Panc1 (cell line): ENCODE results near the gene MYO7A. TPM values are rescaled to one million over a fixed set of nuclear protein-coding genes. Genes with fewer than 3 reads are reported as not detected.
A peak's percentile ranks its signal among the peaks of the same experiment; 100 is the strongest.

Experiments
- ATAC-seq: fragments of 200-7000 bp; cut with Tn5 transposase; 2 replicates; pipeline ENCODE4 v1.9.1; 2020; ENCODE audit warnings: mild to moderate bottlenecking, moderate library complexity
- BruUV-seq: library from RNA; stranded (reverse); fragments of 400-500 nt; replicated peaks from 2 replicates; lab custom pipeline; 2021; lab: Mats Ljungman, UMichigan
- CTCF ChIA-PET: fragments of 300-600 bp; sonication (Branson Sonifier 250); formaldehyde crosslinking; loops from one replicate; lab custom pipeline; 2022; ENCODE audit warnings: antibody characterized with exemption; lab: Charles Lee
- POLR2A ChIA-PET: fragments of 300-600 bp; sonication (Branson Sonifier 250); formaldehyde crosslinking; loops from one replicate; lab custom pipeline; 2022; ENCODE audit warnings: antibody characterized with exemption; lab: Charles Lee
- DNase-seq: peaks from one replicate; pipeline ENCODE4 v3.0.0-alpha.2; 2010; ENCODE audit warnings: low read depth, low spot score
- H3K27ac ChIP-seq: 2 replicates; pipeline ENCODE4 v1.5.1; 2011; ENCODE audit warnings: mild to moderate bottlenecking, low read length, inconsistent platforms
- H3K27me3 ChIP-seq: fragments of 200-500 bp; sonication (Bioruptor generic); 2 replicates; pipeline ENCODE4 v1.6.0; 2014; ENCODE audit warnings: low read length, inconsistent platforms; ENCODE audit not compliant: control insufficient read depth, insufficient read depth
- H3K36me3 ChIP-seq: fragments of 200-500 bp; sonication (Bioruptor generic); 2 replicates; pipeline ENCODE4 v1.5.1; 2014; ENCODE audit warnings: inconsistent platforms, mild to moderate bottlenecking, low read length, moderate library complexity; ENCODE audit not compliant: control insufficient read depth, insufficient read depth
- H3K4me1 ChIP-seq: 2 replicates; pipeline ENCODE4 v1.5.1; 2011; ENCODE audit warnings: inconsistent platforms, mild to moderate bottlenecking, low read length, moderate library complexity; ENCODE audit not compliant: control insufficient read depth, insufficient read depth
- H3K4me3 ChIP-seq, 2 experiments: 2 replicates each; pipeline ENCODE4 v1.5.1; 2011 to 2012; ENCODE audit warnings: low read depth in 2 of 2, low read length in 2 of 2, mild to moderate bottlenecking in 2 of 2, inconsistent platforms in 1 of 2, moderate library complexity in 1 of 2
- H3K9me3 ChIP-seq: fragments of 200-500 bp; sonication (Bioruptor generic); 2 replicates; pipeline ENCODE4 v1.5.1; 2014; ENCODE audit warnings: low read depth, mild to moderate bottlenecking, inconsistent platforms, low read length, moderate library complexity; ENCODE audit not compliant: control insufficient read depth, insufficient read depth
- CTCF ChIP-seq: fragments of 450-650 bp; IDR thresholded peaks from 2 replicates; pipeline ENCODE4 v1.5.1; 2017; ENCODE audit warnings: mild to moderate bottlenecking
- POLR2AphosphoS5 ChIP-seq: IDR thresholded peaks from 2 replicates; pipeline ENCODE4 v1.6.1; 2012; ENCODE audit warnings: mild to moderate bottlenecking, low read depth, low read length, moderate library complexity
- REST ChIP-seq, 2 experiments: IDR thresholded peaks; 2 replicates each; pipeline ENCODE4 v1.6.1; 2011 to 2012; ENCODE audit warnings: low read depth in 2 of 2, control low read depth in 1 of 2, low read length in 1 of 2, mild to moderate bottlenecking in 1 of 2, moderate library complexity in 1 of 2; ENCODE audit not compliant: insufficient read depth in 1 of 2
- SIN3A ChIP-seq: IDR thresholded peaks from 2 replicates; pipeline ENCODE4 v1.6.1; 2012; ENCODE audit warnings: low read depth, mild to moderate bottlenecking, low read length, moderate library complexity, borderline replicate concordance; ENCODE audit not compliant: insufficient read depth
- TCF7L2 ChIP-seq: IDR thresholded peaks from 2 replicates; pipeline ENCODE4 v1.6.1; 2011; ENCODE audit warnings: mild to moderate bottlenecking, low read depth, low read length, inconsistent platforms
- in situ Hi-C: cut with HindIII; loops from 2 replicates; pipeline ENCODE4 v1.10.0; 2016; ENCODE audit warnings: low sequenced_read_pairs, low pct_unique_long_range_greater_than_20kb
- intact Hi-C: fragments of 100-400 bp; cut with micrococcal nuclease; formaldehyde crosslinking; loops from one replicate; pipeline ENCODE4 v1.10.0; 2022; ENCODE audit not compliant: unreplicated experiment
- total RNA-seq: library from RNA; stranded (reverse); gene quantifications from one replicate; pipeline ENCODE4 v1.2.1, GENCODE V29; 2021; ENCODE audit not compliant: unreplicated experiment

MYO7A gene
- total RNA-seq, 1 experiment from 2014 or later = 1.3 TPM

DNA sequence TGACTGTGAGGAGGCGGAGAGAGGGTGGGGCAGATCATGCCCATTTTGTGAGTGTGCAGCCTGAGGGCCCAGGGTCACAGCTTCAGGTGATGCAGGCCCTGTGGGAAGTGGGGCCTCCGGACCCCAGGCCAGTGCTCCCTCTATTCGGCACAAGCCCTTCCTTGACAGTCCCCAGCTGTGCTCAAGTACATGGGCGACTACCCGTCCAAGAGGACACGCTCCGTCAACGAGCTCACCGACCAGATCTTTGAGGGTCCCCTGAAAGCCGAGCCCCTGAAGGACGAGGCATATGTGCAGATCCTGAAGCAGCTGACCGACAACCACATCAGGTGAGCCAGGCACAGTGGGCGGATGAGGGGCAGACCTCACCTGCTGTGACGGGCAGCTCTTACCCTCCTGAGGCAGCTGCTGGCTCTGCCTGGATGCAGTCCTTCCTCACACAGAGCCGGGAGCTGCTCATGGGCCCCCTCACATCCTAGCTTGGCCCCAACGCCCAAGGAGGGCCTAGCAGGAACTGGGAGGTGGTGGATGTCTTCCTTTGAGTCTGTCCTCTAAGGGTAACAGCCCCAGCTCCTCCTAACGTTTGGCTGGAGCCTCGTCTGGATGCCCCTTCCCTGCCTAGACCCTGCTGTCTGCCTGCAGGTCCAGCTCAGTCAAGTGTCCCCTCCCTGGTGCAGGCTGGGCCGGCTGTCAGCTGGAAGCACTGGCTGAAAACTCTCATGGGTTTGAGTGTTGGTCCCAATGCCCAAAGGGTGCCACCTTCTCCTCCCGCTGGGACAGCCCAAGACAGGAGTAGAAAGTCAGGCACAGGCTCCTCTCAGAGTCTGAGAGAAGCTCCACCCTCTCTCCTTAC lies 76.1 kb downstream of the MYO7A start:
- no TSS peak for BruUV-seq
- H3K27ac ChIP-seq = no peak overlapping the region
- TF ChIP-seq REST (IDR thresholded peaks at IDR 0.05; ENCODE audit: insufficient read depth in 1 of 2, low read depth in 2 of 2, low read length in 1 of 2) = no peak
- no peak for TF ChIP-seq CTCF
- TF ChIP-seq TCF7L2 = no peak
- TF ChIP-seq POLR2AphosphoS5 = no peak
- no peak for TF ChIP-seq SIN3A
- POLR2A ChIA-PET = no interaction called here
- H3K9me3 ChIP-seq = no peaks in the 10 kb centered on the region
- in situ Hi-C loops = no loop called here
- CTCF ChIA-PET = interaction anchor here (1.0 kb wide), 1 partner anchor 9 kb away, joined by 3 read pairs; no protein-coding TSS in a partner anchor
- intact Hi-C loops = no loop called here
- H3K27me3 ChIP-seq = no peaks in the 10 kb centered on the region
- DNase-seq (no peak), ATAC-seq (peak; percentile 27)
- H3K4me3 ChIP-seq = no peak overlapping the region
- H3K4me1 ChIP-seq = no peaks in the 10 kb centered on the region
- no peaks in the 10 kb centered on the region for H3K36me3 ChIP-seq

DNA sequence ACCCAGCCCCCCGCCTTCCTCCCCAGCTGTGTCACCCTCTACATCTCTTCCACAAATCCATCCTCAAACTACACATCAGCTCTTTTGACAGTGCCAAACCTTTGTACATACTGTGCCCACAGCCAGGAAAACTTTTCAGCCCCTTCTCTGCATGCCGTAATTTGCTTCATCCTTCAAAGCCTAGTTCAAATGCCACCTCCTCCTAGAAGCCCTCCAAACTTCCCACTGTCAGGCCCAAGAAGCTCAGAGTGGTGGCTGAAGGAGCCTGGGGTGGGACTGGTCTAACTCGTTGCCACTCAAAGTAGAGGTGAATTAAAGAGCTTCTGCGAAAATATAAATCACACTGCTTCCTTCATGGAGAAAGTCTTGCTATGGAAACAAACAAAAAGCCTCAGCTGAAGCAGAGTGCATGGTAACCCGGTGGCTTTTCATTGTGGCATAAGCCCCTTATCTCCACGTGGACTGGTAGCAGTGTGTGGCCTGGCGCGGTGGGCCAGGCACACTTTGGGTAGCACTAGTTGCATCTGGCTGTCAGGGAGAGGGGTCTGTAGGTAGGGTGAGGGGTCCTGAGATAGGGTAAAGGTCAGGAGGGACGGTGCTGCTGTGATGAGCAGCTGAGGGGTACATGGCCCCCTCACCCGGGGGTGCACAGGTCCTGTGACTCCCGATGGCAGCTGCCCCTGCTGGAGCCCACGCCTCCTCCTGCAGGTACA lies 76.9 kb downstream of the MYO7A start:
- BruUV-seq = no TSS peak
- ChIA-PET CTCF (interaction anchor here (1.0 kb wide), 1 partner anchor 9 kb away, joined by 3 read pairs; no protein-coding TSS in a partner anchor), POLR2A (interaction anchor here (0.6 kb wide), 1 partner anchor 788 kb away, joined by 3 read pairs; no protein-coding TSS in a partner anchor)
- TF ChIP-seq POLR2AphosphoS5 = no peak
- TF ChIP-seq CTCF = no peak
- no peak for TF ChIP-seq REST (IDR thresholded peaks at IDR 0.05; ENCODE audit: insufficient read depth in 1 of 2, low read depth in 2 of 2, low read length in 1 of 2)
- no peak for TF ChIP-seq SIN3A
- no peak for TF ChIP-seq TCF7L2
- DNase-seq = no peak
- Histone ChIP-seq H3K4me3 (no peak overlapping the region), H3K4me1 (no peaks in the 10 kb centered on the region), H3K27me3 (no peaks in the 10 kb centered on the region), H3K9me3 (no peaks in the 10 kb centered on the region), H3K36me3 (no peaks in the 10 kb centered on the region), H3K27ac (no peak overlapping the region)
- ATAC-seq = no peak; the same call in 1 of the 2 replicates
- in situ Hi-C loops = no loop called here
- intact Hi-C loops = no loop called here
